HUES64 (cell line): ENCODE data around the gene RND1.
A peak's percentile ranks its signal among the peaks of the same experiment; 100 is the strongest.

Source experiments
- H3K27ac ChIP-seq: 2 replicates; pipeline ENCODE4 v1.7.0; 2013; ENCODE audit warnings: low read depth, low read length, inconsistent platforms
- H3K27me3 ChIP-seq: 2 replicates; pipeline ENCODE4 v1.6.1; 2013; ENCODE audit warnings: mild to moderate bottlenecking, low read length; ENCODE audit not compliant: insufficient read depth
- H3K36me3 ChIP-seq: 2 replicates; pipeline ENCODE4 v1.6.1; 2013; ENCODE audit warnings: mild to moderate bottlenecking, low read length; ENCODE audit not compliant: insufficient read depth
- H3K4me1 ChIP-seq: 2 replicates; pipeline ENCODE4 v1.6.1; 2013; ENCODE audit warnings: mild to moderate bottlenecking, low read length, moderate library complexity; ENCODE audit not compliant: insufficient read depth
- H3K4me3 ChIP-seq: 2 replicates; pipeline ENCODE4 v1.5.1; 2013; ENCODE audit warnings: mild to moderate bottlenecking, low read length, moderate library complexity
- H3K9ac ChIP-seq: 2 replicates; pipeline ENCODE4 v1.6.1; 2013; ENCODE audit warnings: mild to moderate bottlenecking, low read depth, low read length
- H3K9me3 ChIP-seq: 2 replicates; pipeline ENCODE4 v1.6.1; 2013; ENCODE audit warnings: low read depth, low read length; ENCODE audit not compliant: insufficient read depth
- WGBS: fragments of 150-250, 120-280 bp; methylation state at CpG from one replicate; pipeline ENCODE4 v1.1.7; 2013; ENCODE audit warnings: missing lambda C conversion rate; 5-methylcytosine and 5-hydroxymethylcytosine counted together

RND1 gene

DNA sequence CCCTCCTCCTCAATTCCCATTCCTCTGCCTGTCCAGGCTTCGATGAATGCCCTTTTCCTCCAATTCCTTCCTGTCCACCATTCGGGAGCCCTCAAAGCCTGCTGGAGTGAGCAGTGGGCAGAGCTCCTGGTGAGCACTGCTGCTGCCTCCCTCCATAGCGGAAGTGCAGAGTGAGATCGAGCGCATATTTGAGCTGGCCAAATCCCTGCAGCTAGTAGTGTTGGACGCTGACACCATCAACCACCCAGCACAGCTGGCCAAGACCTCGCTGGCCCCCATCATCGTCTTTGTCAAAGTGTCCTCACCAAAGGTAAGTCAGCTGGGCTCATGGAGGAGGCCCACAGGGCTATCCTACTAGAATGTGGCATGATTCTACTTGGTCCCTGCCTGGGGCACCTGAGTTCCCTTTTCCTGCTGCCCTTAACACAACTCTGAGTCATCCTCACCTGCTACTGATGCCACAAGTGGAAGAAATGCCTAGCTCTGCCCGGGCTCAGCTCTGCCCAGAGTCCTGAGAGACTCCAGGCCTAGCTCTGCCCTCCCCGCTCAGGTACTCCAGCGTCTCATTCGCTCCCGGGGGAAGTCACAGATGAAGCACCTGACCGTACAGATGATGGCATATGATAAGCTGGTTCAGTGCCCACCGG lies 39.3 kb downstream of the RND1 start:
- Histone ChIP-seq H3K9me3 (no peaks in the 10 kb centered on the region), H3K9ac (no peak overlapping the region), H3K4me3 (no peak overlapping the region), H3K27me3 (no peaks in the 10 kb centered on the region), H3K36me3 (peaks cover 48% of the 10 kb centered on the region), H3K27ac (no peak overlapping the region), H3K4me1 (no peaks in the 10 kb centered on the region)
- WGBS: 91% methylated on average over 15 of the region's 15 CpGs

DNA sequence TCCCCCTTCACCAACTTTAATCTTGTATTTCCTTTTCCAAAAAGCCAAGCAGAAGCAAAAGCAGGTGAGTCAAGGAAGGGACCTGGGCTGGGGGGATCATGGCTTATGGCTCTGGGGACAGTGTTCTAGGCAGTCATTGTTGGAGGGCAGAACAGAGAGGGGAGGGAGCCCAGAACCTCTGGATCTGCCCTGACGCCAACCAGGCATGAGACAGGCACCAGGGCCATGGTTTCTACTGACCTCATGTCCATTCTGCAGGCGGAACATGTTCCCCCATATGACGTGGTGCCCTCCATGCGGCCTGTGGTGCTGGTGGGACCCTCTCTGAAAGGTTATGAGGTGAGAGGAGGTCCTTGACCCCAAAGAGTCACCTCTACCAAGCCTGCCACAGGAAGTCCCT lies 40.8 kb downstream of the RND1 start:
- H3K4me1 ChIP-seq: peaks cover 7% of the 10 kb centered on the region; the same call in 1 of the 2 replicates
- H3K36me3 ChIP-seq: peaks cover 34% of the 10 kb centered on the region
- no peak overlapping the region for H3K27ac ChIP-seq
- H3K9me3 ChIP-seq: no peaks in the 10 kb centered on the region
- H3K27me3 ChIP-seq: peaks cover 6% of the 10 kb centered on the region; the same call in 1 of the 2 replicates
- WGBS: 91% methylated on average over 4 of the region's 4 CpGs
- H3K9ac ChIP-seq: no peak overlapping the region
- no peak overlapping the region for H3K4me3 ChIP-seq

DNA sequence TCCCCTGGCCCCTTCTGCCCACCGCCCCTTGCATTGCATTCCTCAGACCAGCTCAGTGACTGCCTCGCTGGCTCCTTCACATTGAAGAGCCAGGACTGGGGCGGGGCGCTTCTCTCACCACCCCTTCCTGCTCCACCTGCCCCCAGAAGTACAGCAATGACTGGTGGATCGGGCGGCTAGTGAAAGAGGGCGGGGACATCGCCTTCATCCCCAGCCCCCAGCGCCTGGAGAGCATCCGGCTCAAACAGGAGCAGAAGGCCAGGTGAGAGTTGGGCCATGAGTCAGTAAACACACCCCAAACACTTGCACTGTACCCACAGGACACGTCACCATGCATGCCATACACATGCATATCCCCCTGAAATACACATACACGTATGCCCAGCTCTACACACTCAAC lies 41.6 kb downstream of the RND1 start:
- 81% methylated on average over 12 of the region's 12 CpGs for WGBS
- no peak overlapping the region for H3K9ac ChIP-seq
- no peak overlapping the region for H3K4me3 ChIP-seq
- H3K27me3 ChIP-seq: peaks cover 14% of the 10 kb centered on the region; the same call in 1 of the 2 replicates
- H3K9me3 ChIP-seq: no peaks in the 10 kb centered on the region
- peaks cover 26% of the 10 kb centered on the region for H3K36me3 ChIP-seq
- no peak overlapping the region for H3K27ac ChIP-seq
- peaks cover 12% of the 10 kb centered on the region for H3K4me1 ChIP-seq

GRCh38 chr12:48823281-48823680 lies 42.4 kb downstream of the RND1 start:
- Histone ChIP-seq H3K4me1 (peaks cover 12% of the 10 kb centered on the region), H3K4me3 (no peak overlapping the region), H3K9me3 (no peaks in the 10 kb centered on the region), H3K36me3 (peaks cover 18% of the 10 kb centered on the region), H3K27me3 (peaks cover 15% of the 10 kb centered on the region; the same call in 1 of the 2 replicates), H3K9ac (no peak overlapping the region), H3K27ac (no peak overlapping the region)
- 96% methylated on average over 11 of the region's 11 CpGs for WGBS

- Histone ChIP-seq H3K27ac (no peak overlapping the region), H3K4me1 (peaks cover 12% of the 10 kb centered on the region), H3K27me3 (peaks cover 20% of the 10 kb centered on the region), H3K36me3 (peaks cover 14% of the 10 kb centered on the region), H3K9ac (no peak overlapping the region), H3K4me3 (no peak overlapping the region), H3K9me3 (no peaks in the 10 kb centered on the region)
- 100% methylated on average over 2 of the region's 2 CpGs for WGBS
Observed at GRCh38 chr12:48822711-48823110, 43.0 kb downstream of the RND1 start.

GRCh38 chr12:48822139-48822538 lies 43.5 kb downstream of the RND1 start:
- 82% methylated on average over 5 of the region's 5 CpGs for WGBS
- Histone ChIP-seq H3K27me3 (peaks cover 26% of the 10 kb centered on the region), H3K4me1 (peaks cover 15% of the 10 kb centered on the region), H3K9me3 (no peaks in the 10 kb centered on the region), H3K36me3 (peaks cover 11% of the 10 kb centered on the region), H3K27ac (no peak overlapping the region), H3K4me3 (no peak overlapping the region), H3K9ac (no peak overlapping the region)

GRCh38 chr12:48819986-48820725 lies 45.5 kb downstream of the RND1 start:
- H3K27me3 ChIP-seq: peaks cover 40% of the 10 kb centered on the region
- no peak overlapping the region; the same call in 1 of the 2 replicates for H3K4me3 ChIP-seq
- H3K9me3 ChIP-seq: no peaks in the 10 kb centered on the region
- peaks cover 23% of the 10 kb centered on the region for H3K4me1 ChIP-seq
- no peak overlapping the region for H3K27ac ChIP-seq
- 73% methylated on average over 5 of the region's 5 CpGs for WGBS
- H3K36me3 ChIP-seq: peaks cover 5% of the 10 kb centered on the region; the same call in 1 of the 2 replicates
- no peak overlapping the region; the same call in 1 of the 2 replicates for H3K9ac ChIP-seq

GRCh38 chr12:48818831-48819590 lies 46.7 kb downstream of the RND1 start:
- Histone ChIP-seq H3K4me3 (peak overlapping the region; percentile 73), H3K27ac (peak overlapping the region; percentile 17; the same call in 1 of the 2 replicates), H3K9me3 (no peaks in the 10 kb centered on the region), H3K4me1 (peaks cover 23% of the 10 kb centered on the region), H3K27me3 (peaks cover 40% of the 10 kb centered on the region), H3K9ac (0 out of 2 replicates have a peak overlapping the region, but pooled peaks have one; percentile 3), H3K36me3 (no peaks in the 10 kb centered on the region)
- WGBS: 13% methylated on average over 32 of the region's 37 CpGs

GRCh38 chr12:48817873-48818830 lies 47.5 kb downstream of the RND1 start, which contains the start of gene CACNB3:
Gene CACNB3 (plus strand): TSS chr12:48818496. CDS start chr12:48818930, 434 bp downstream.
- Histone ChIP-seq H3K27me3 (peaks cover 40% of the 10 kb centered on the region), H3K9me3 (no peaks in the 10 kb centered on the region), H3K4me3 (peak within 1 kb of the TSS; percentile 73), H3K4me1 (peaks cover 23% of the 10 kb centered on the region), H3K9ac (peak within 1 kb of the TSS; percentile 51), H3K36me3 (no peaks in the 10 kb centered on the region), H3K27ac (peak within 1 kb of the TSS; percentile 17; the same call in 1 of the 2 replicates)
- under 1% methylated on average over 78 of the region's 79 CpGs for WGBS

GRCh38 chr12:48816143-48816854 lies 49.4 kb downstream of the RND1 start:
- 79% methylated on average over 3 of the region's 3 CpGs for WGBS
- H3K4me3 ChIP-seq: peak overlapping the region; percentile 70
- no peaks in the 10 kb centered on the region for H3K36me3 ChIP-seq
- H3K9me3 ChIP-seq: no peaks in the 10 kb centered on the region
- H3K9ac ChIP-seq: no peak overlapping the region
- H3K27ac ChIP-seq: no peak overlapping the region
- H3K4me1 ChIP-seq: peaks cover 30% of the 10 kb centered on the region
- peaks cover 56% of the 10 kb centered on the region for H3K27me3 ChIP-seq
